K562 (cell line): Measurements from ENCODE around the gene IFNAR2. TPM values are rescaled to one million over a fixed set of nuclear protein-coding genes. Genes with fewer than 3 reads are reported as not detected.
A peak's percentile ranks its signal among the peaks of the same experiment; 100 is the strongest.

ENCODE experiments used
- BMI1 ChIP-seq: fragments of 150-350 bp; IDR thresholded peaks from 2 replicates; pipeline ENCODE4 v1.6.1; 2014; ENCODE audit warnings: low read length
- CEBPG ChIP-seq, 3 experiments: fragments of 200-800 bp in 1 of 3; sonication (Bioruptor generic) in 1 of 3; sonication (generic) in 1 of 3; formaldehyde crosslinking in 1 of 3; IDR thresholded peaks in 2 of 3; conservative IDR thresholded peaks in 1 of 3; 2 replicates each; pipeline versions ENCODE4 v1.6.1 to v1.8.0; 2016 to 2022; ENCODE audit warnings: missing compliant biosample characterization in 2 of 3, missing genetic modification characterization in 2 of 3, mild to moderate bottlenecking in 1 of 3, missing genetic modification reagents in 1 of 3
- E2F8 ChIP-seq: fragments of 450-650 bp; IDR thresholded peaks from 2 replicates; pipeline ENCODE4 v1.7.1; 2018; ENCODE audit warnings: mild to moderate bottlenecking, low read depth; ENCODE audit not compliant: partially characterized antibody
- NFIC ChIP-seq: fragments of 450-650 bp; IDR thresholded peaks from 2 replicates; pipeline ENCODE4 v1.6.1; 2017; ENCODE audit warnings: mild to moderate bottlenecking, inconsistent platforms
- NFXL1 ChIP-seq: fragments of 450-650 bp; formaldehyde crosslinking; IDR thresholded peaks from 2 replicates; pipeline ENCODE4 v1.4.0; 2021; ENCODE audit warnings: mild to moderate bottlenecking
- NR1H2 ChIP-seq: sonication (generic); formaldehyde crosslinking; IDR thresholded peaks from 2 replicates; pipeline ENCODE4 v1.4.0; 2020; ENCODE audit warnings: mild to moderate bottlenecking, missing genetic modification reagents
- POLR2A ChIP-seq: fragments of 450-650 bp; conservative IDR thresholded peaks from 2 replicates; pipeline ENCODE4 v1.6.1; 2016
- polyA plus RNA-seq, 8 experiments: library from polyadenylated mRNA; depleted of rRNA in 4 of 8; stranded (reverse) in 5 of 8; unstranded in 3 of 8; fragments of >200 nt; fragmentation: Nextera tagmentation in 2 of 8; fragmentation: Illumina TruSeq in 1 of 8; extraction: Ambion mirVana in 2 of 8; extraction: Trizol in 1 of 8; gene quantifications; 2 replicates each; pipeline versions ENCODE4 v1.2.1 to v1.2.3, GENCODE V29; 2011 to 2014; ENCODE audit warnings: inconsistent platforms in 1 of 8, missing spikeins in 1 of 8
- total RNA-seq, 7 experiments: library from RNA; depleted of rRNA in 6 of 7; stranded (reverse); fragments of >200 nt in 6 of 7; fragmentation: Illumina TruSeq in 2 of 7; extraction: Trizol in 2 of 7; gene quantifications; 2 replicates each; pipeline versions ENCODE4 v1.2.1 to v1.2.3, GENCODE V29; 2011 to 2021; ENCODE audit warnings: low replicate concordance in 1 of 7
- TF ChIP-seq, protein P1 (sequence below): sonication (generic); formaldehyde crosslinking; IDR thresholded peaks from 2 replicates; pipeline ENCODE4 v1.8.0; 2022; ENCODE audit warnings: mild to moderate bottlenecking, missing genetic modification reagents, borderline replicate concordance
- TF ChIP-seq, protein P2 (sequence below): fragments of 200-600 bp; sonication (generic); IDR thresholded peaks from one replicate; pipeline ENCODE4 v1.6.1; 2012; ENCODE audit warnings: mild to moderate bottlenecking, low read depth, low read length, inconsistent platforms

Gene IFNAR2
- total and polyA plus RNA-seq, 9 of the 15 experiments (the other 6 are each of a cell fraction or from before 2014, with no cell fraction given): 1.7 to 48.3 (median 8.4) TPM

DNA sequence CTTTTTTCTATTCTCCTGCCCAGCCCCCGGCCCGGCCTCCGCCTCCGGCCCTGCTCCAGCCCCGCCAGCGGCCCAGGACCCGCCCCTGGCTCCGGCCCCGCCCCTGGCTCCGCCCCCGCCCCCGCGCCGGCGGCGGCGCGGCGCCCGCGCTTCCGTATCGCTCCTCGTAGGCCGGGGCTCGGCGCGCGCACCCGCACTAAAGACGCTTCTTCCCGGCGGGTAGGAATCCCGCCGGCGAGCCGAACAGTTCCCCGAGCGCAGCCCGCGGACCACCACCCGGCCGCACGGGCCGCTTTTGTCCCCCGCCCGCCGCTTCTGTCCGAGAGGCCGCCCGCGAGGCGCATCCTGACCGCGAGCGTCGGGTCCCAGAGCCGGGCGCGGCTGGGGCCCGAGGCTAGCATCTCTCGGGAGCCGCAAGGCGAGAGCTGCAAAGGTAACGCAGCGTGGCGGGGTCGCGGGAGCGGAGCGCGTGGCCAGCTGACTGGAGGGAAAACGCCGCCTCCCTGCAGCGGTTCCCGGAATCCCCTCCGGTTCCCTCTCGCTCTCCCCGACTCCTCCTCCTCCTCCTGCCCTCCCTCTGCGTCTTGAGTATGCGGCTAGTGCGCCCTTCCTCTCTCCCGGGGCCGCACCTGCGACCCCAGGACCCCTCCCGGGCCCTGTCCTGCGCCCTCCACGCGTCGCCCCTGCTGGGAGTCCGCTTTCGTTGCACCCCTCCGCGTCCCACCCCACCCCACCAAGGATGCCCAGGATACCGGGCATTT, at the start of gene IFNAR2 (continued):
- TF ChIP-seq CEBPG (CRISPR knock-in tag; IDR thresholded peaks at IDR 0.05) (no peak), CEBPG (tag; conservative IDR thresholded peaks at IDR 0.05 in 1 of 2, IDR thresholded peaks at IDR 0.05 in 1 of 2) (no peak), BMI1 (no peak), NR1H2 (0 out of 2 replicates have a peak, but pooled peaks have one; percentile 44), NFIC (no peak), NFXL1 (no peak), E2F8 (no peak), POLR2A (peak; percentile 81)
- TF ChIP-seq, protein P1, sequence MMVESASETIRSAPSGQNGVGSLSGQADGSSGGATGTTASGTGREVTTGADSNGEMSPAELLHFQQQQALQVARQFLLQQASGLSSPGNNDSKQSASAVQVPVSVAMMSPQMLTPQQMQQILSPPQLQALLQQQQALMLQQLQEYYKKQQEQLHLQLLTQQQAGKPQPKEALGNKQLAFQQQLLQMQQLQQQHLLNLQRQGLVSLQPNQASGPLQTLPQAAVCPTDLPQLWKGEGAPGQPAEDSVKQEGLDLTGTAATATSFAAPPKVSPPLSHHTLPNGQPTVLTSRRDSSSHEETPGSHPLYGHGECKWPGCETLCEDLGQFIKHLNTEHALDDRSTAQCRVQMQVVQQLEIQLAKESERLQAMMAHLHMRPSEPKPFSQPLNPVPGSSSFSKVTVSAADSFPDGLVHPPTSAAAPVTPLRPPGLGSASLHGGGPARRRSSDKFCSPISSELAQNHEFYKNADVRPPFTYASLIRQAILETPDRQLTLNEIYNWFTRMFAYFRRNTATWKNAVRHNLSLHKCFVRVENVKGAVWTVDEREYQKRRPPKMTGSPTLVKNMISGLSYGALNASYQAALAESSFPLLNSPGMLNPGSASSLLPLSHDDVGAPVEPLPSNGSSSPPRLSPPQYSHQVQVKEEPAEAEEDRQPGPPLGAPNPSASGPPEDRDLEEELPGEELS (CRISPR knock-in tag): no peak
- TF ChIP-seq, protein P2, sequence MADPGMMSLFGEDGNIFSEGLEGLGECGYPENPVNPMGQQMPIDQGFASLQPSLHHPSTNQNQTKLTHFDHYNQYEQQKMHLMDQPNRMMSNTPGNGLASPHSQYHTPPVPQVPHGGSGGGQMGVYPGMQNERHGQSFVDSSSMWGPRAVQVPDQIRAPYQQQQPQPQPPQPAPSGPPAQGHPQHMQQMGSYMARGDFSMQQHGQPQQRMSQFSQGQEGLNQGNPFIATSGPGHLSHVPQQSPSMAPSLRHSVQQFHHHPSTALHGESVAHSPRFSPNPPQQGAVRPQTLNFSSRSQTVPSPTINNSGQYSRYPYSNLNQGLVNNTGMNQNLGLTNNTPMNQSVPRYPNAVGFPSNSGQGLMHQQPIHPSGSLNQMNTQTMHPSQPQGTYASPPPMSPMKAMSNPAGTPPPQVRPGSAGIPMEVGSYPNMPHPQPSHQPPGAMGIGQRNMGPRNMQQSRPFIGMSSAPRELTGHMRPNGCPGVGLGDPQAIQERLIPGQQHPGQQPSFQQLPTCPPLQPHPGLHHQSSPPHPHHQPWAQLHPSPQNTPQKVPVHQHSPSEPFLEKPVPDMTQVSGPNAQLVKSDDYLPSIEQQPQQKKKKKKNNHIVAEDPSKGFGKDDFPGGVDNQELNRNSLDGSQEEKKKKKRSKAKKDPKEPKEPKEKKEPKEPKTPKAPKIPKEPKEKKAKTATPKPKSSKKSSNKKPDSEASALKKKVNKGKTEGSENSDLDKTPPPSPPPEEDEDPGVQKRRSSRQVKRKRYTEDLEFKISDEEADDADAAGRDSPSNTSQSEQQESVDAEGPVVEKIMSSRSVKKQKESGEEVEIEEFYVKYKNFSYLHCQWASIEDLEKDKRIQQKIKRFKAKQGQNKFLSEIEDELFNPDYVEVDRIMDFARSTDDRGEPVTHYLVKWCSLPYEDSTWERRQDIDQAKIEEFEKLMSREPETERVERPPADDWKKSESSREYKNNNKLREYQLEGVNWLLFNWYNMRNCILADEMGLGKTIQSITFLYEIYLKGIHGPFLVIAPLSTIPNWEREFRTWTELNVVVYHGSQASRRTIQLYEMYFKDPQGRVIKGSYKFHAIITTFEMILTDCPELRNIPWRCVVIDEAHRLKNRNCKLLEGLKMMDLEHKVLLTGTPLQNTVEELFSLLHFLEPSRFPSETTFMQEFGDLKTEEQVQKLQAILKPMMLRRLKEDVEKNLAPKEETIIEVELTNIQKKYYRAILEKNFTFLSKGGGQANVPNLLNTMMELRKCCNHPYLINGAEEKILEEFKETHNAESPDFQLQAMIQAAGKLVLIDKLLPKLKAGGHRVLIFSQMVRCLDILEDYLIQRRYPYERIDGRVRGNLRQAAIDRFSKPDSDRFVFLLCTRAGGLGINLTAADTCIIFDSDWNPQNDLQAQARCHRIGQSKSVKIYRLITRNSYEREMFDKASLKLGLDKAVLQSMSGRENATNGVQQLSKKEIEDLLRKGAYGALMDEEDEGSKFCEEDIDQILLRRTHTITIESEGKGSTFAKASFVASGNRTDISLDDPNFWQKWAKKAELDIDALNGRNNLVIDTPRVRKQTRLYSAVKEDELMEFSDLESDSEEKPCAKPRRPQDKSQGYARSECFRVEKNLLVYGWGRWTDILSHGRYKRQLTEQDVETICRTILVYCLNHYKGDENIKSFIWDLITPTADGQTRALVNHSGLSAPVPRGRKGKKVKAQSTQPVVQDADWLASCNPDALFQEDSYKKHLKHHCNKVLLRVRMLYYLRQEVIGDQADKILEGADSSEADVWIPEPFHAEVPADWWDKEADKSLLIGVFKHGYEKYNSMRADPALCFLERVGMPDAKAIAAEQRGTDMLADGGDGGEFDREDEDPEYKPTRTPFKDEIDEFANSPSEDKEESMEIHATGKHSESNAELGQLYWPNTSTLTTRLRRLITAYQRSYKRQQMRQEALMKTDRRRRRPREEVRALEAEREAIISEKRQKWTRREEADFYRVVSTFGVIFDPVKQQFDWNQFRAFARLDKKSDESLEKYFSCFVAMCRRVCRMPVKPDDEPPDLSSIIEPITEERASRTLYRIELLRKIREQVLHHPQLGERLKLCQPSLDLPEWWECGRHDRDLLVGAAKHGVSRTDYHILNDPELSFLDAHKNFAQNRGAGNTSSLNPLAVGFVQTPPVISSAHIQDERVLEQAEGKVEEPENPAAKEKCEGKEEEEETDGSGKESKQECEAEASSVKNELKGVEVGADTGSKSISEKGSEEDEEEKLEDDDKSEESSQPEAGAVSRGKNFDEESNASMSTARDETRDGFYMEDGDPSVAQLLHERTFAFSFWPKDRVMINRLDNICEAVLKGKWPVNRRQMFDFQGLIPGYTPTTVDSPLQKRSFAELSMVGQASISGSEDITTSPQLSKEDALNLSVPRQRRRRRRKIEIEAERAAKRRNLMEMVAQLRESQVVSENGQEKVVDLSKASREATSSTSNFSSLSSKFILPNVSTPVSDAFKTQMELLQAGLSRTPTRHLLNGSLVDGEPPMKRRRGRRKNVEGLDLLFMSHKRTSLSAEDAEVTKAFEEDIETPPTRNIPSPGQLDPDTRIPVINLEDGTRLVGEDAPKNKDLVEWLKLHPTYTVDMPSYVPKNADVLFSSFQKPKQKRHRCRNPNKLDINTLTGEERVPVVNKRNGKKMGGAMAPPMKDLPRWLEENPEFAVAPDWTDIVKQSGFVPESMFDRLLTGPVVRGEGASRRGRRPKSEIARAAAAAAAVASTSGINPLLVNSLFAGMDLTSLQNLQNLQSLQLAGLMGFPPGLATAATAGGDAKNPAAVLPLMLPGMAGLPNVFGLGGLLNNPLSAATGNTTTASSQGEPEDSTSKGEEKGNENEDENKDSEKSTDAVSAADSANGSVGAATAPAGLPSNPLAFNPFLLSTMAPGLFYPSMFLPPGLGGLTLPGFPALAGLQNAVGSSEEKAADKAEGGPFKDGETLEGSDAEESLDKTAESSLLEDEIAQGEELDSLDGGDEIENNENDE: no peak
